Erythroblast (primary cell): ENCODE results near the gene MEGF11.
"Not testable (repeated sequence)": the region's sequence is repeated elsewhere in the genome, so short reads cannot be mapped to it uniquely, and the experiment has no call there.

Experiments
- DNase-seq, 2 experiments: peaks; one replicate each; lab custom pipeline; 2025; lab: John Stamatoyannopoulos, UW
- GATA1 ChIP-seq: IDR thresholded peaks from 2 replicates; pipeline ENCODE4 v1.6.1; 2011; ENCODE audit warnings: low read depth, mild to moderate bottlenecking, control low read depth, low read length, moderate library complexity
- POLR2A ChIP-seq: IDR thresholded peaks from 2 replicates; pipeline ENCODE4 v1.6.1; 2011; ENCODE audit warnings: mild to moderate bottlenecking, low read length

Gene MEGF11

GRCh38 chr15:66261056-66261455, 7.5 kb upstream of the MEGF11 start:
- no peak for TF ChIP-seq GATA1
- TF ChIP-seq POLR2A = no peak
- DNase-seq = no peak

- no peak for TF ChIP-seq POLR2A
- TF ChIP-seq GATA1 = no peak
- DNase-seq = no peak
Observed at GRCh38 chr15:66256692-66257091, 3.1 kb upstream of the MEGF11 start.

GRCh38 chr15:66254951-66255676, 1.6 kb upstream of the MEGF11 start:
- no peak for DNase-seq

GRCh38 chr15:66254089-66254950, 770 bp upstream of the MEGF11 start:
- DNase-seq = no peak
- TF ChIP-seq POLR2A = no peak
- TF ChIP-seq GATA1 = no peak

More at GRCh38 chr15:66254951-66255676, 1.6 kb upstream of the MEGF11 start:
- TF ChIP-seq POLR2A = no peak
- no peak for TF ChIP-seq GATA1

GRCh38 chr15:66252685-66253417, 699 bp downstream of the MEGF11 start:
- DNase-seq = peak in 1 of 2 experiments; percentile 13
- TF ChIP-seq POLR2A = no peak
- no peak for TF ChIP-seq GATA1

- TF ChIP-seq GATA1 = no peak
- no peak for TF ChIP-seq POLR2A
Observed at GRCh38 chr15:66251790-66252684, 1.5 kb downstream of the MEGF11 start.

GRCh38 chr15:66251065-66251789, 2.3 kb downstream of the MEGF11 start:
- DNase-seq = no peak
- TF ChIP-seq POLR2A (no peak), GATA1 (no peak)

More at GRCh38 chr15:66251790-66252684, 1.5 kb downstream of the MEGF11 start:
- DNase-seq = peak; percentile 28 to 54

- no peak for DNase-seq
- no peak for TF ChIP-seq POLR2A
- TF ChIP-seq GATA1 = no peak
Observed at GRCh38 chr15:66249605-66250174, 3.9 kb downstream of the MEGF11 start.

GRCh38 chr15:66246937-66247336, 6.6 kb downstream of the MEGF11 start:
- no peak for DNase-seq
- TF ChIP-seq POLR2A (no peak), GATA1 (no peak)

- not testable (repeated sequence) for DNase-seq
Observed at GRCh38 chr15:66245832-66246231, 7.7 kb downstream of the MEGF11 start.

GRCh38 chr15:66241908-66242285, 11.7 kb downstream of the MEGF11 start:
- TF ChIP-seq POLR2A (no peak), GATA1 (no peak)
- no peak for DNase-seq
